HG03520 (cell line): ENCODE data around the gene STXBP6.

Source experiments
- ATAC-seq: cut with Tn5 transposase; IDR thresholded peaks from one replicate; pipeline ENCODE4 v1.9.1; 2021; ENCODE audit warnings: mild to moderate bottlenecking, moderate library complexity; ENCODE audit not compliant: unreplicated experiment

Gene STXBP6

GRCh38 chr14:25052921-25053320, 3.0 kb upstream of the STXBP6 start:
- no peak for ATAC-seq

- ATAC-seq: no peak
Measured at GRCh38 chr14:25052385-25052784, 2.4 kb upstream of the STXBP6 start.

- ATAC-seq: no peak
Measured at GRCh38 chr14:25050269-25051150, 563 bp upstream of the STXBP6 start.

DNA sequence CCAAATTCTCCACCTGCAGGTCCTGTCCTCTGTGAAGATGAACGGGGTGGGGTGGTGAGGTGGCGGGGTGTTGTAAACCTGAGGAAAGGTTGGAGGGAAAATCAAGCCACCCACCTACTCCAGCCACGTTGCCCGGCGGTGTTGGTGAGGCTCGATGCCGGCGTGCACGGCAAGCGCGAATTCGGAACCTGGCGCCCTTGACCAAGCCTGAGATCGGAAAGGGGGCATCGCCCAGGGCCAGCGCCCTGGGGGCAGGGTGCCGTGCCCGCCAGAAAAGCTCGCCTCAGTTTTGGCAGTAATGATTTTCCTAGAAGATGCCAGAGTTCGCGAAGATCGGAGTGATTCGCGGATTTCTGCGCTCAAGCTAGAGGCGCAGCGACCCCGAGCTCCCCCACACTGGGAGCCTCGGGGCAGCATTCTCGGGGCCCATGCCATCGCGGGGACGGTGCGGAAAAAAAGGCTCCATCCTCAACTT, 817 bp downstream of the STXBP6 start:
- ATAC-seq: no peak

DNA sequence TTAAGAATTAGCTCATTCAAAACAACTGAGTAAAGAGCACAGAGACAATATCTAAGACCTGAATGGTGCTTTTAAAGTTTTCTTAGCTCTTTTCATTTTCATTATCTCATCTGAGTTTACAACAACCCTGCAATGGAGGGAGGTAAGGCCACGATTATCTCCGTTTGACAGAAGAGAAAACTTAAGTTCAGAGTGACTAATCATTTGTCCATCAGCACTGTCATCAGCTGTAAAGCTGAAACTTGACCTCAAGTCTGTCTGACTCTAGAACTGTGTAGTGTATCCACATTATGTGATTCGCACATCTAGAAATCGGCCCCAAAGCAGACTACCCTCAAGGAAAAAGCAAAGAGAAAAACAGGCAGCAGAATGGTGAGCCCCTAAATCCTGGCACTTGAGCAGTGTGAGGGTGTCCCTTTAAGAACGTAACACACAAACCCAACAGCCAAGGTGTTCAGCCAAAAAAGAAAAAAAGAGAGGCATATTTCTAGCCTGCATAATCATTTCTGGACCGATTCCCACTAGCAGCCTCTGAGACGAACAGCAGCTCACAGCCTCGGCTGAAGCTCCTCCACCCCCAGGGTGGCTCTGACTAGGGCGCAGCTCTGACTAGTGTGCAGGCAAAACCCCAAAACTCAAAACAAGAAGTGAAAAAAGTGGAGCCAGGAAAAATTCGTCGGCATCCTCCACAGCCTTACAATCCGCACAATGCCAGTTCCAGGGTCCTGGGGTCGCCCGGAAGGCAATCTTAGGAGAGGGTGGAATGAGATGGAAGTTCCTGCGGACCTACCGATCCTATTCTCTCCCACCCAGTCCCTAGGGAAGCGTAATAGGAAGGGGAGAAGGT, 1.6 kb downstream of the STXBP6 start:
- no peak for ATAC-seq

- ATAC-seq: no peak
Measured at GRCh38 chr14:25046301-25046943, 3.5 kb downstream of the STXBP6 start.

DNA sequence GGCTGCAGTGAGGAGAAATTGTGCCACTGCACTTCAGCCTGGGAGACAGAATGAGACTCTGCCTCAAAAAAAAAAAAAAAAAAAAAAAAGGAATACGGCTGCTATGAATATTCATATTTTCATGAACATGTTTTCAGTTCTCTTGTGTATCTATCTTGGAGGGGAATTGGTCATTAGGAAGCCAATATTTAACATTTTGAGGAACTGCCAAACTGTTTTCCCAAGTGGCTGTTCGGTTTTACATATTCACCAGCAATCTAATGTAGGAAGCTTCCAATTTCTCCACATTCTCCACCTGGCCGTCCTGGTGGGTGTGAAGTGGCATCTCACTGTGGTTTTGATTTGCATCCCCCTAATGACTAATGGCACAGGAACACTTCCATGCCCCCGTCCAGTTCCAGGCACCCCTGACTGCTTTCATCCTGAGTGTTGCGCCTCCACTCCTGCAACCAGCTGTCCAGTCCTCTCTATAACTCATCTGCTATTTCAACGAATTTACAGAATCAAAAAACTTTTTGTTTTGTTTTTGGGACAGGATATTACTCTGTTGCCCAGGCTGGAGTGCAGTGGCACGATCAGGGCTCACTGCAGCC, 5.7 kb downstream of the STXBP6 start:
- no peak for ATAC-seq

DNA sequence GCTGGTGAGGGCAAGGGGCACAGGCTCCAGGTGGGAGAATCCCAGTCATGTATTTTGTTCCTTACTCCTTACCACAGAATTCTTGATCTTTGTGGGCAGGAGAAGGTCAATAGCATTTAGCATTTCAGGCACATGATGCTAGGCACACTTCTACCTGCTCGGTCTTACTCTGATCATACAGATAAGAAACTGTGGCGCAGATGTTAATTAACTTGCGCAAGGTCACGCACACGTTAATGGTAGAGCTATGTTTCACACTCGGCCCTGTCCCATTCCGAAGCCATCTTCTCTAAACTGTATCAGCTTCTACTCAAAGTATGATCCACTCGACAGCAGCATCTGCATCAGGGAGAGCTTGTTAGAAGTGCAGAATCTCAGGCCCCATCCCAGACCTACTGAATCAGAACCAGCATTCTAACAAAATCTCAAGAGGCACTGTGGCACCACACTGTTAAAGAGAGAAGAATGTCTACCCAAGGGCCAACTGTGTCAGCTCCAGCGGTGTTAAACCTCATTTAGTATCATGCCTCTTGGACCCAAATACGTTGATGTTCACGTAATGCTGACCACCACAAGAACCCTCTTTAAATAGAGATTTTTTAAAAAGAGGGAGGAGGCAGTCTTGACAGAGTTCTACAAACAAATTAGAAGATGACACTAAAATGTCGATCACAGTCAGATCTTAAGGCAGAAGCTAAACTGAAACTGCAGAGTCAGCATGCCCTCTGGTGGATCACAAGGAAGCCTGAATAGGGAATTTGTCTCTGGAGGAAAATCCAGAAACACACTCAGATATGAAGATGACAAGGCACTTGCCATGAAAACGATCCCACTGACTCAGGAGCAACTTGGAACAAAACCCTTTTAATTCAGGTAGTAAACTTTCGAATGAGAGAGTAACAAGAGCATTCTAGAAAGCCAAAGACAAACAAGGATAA, 7.3 kb downstream of the STXBP6 start:
- no peak for ATAC-seq

DNA sequence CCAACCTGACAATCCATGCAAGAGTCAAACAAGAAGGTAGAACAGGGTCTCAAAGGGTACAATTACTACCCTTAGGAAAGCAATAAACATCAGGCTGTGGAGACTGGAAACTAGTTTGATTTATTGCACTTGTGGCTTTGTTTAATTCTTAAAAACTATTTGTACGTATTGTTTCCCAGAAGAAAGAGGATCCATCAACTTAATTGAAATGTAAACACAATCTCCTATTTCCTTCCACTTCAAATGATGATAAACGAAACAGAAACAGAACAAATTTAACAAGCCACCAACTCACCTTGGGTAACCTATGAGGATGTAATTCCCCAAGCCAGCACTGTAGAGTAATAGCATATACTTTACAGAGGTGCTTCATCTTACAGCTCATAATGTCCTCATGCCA, 8.0 kb downstream of the STXBP6 start:
- ATAC-seq: no peak

- ATAC-seq: no peak
Measured at GRCh38 chr14:25041484-25041883, 8.5 kb downstream of the STXBP6 start.

GRCh38 chr14:25039933-25040332, 10.0 kb downstream of the STXBP6 start:
- no peak for ATAC-seq

GRCh38 chr14:25038044-25038668, 11.8 kb downstream of the STXBP6 start:
- no peak for ATAC-seq

GRCh38 chr14:25037032-25037431, 12.9 kb downstream of the STXBP6 start:
- no peak for ATAC-seq

DNA sequence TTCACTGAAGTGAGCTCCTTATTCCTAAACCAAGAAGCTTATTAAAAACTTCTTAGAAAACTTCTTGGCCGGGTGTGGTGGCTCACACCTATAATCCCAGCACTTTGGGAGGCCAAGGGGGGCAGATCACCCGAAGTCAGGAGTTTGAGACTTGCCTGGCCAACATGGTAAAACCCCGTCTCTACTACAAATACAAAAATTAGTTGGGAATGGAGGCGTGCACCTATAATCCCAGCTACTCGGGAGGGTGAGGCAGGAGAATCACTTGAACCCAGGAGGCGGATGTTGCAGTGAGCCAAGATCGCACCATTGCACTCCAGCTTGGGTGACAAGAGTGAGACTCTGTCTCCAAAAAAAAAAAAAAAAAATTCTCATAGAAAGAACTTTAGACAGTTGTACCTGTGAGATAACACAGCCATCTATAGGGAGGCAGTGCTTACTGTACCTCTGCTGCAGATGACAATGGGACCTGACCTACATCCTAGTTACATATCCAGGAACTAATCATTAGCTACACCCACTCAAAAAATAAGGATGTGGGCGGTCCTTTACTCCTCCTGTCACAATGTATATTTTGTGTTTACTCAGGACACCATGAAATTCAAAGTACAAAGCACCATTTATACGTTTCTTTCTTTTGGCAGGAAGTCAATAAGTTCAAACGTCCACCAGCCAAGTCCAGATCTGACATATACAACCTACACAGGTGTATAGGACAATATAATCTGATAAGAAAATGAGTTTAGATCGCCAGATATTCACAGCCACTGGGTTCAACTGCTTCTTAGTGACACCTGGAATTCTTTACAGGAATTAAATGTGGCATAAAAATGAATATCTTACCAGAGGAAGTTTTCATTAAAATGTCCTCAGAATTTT, 14.9 kb downstream of the STXBP6 start:
- ATAC-seq: no peak

GRCh38 chr14:25033358-25033757, 16.6 kb downstream of the STXBP6 start:
- no peak for ATAC-seq

DNA sequence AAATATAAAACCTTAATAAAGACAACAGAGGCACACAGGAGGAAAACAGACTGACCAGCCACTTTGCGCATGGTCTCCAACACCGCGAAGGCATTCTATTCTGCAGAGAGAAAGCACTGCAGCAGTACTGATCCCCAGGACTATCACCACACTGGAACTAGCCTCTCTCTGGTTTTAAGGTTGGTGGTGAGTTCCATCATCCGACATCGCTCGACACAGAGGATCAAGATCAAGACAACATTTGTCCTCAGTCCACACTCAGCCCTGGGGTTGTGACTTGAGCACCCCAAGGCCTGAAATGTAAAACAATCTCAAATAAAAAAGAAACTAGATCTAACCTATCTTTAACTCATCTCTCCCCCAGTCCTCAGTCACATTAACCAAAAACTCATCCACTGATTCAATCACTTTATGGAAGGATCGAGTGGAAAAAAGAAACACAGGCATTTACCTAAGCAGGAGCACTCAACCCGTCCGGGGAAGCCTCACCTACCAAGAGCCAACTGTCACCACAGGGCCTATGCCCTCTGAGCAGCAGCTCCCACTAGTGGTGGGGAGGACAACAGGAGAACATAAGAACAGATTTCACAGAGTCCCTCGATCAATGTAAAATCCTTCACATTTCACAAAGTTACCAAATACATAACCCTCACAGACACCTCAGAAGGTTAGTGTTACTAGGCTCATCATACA, 17.7 kb downstream of the STXBP6 start:
- ATAC-seq: no peak

GRCh38 chr14:25026476-25027137, 23.3 kb downstream of the STXBP6 start:
- no peak for ATAC-seq
